NCI-H2196 (cell line): Measurements from ENCODE around the gene UNC13C.
"Not testable (repeated sequence)": the region's sequence is repeated elsewhere in the genome, so short reads cannot be mapped to it uniquely, and the experiment has no call there.

Experiments used
- DNase-seq: peaks from one replicate; lab custom pipeline; 2025; ENCODE audit not compliant: unreplicated experiment; lab: John Stamatoyannopoulos, UW

The UNC13C gene

DNA sequence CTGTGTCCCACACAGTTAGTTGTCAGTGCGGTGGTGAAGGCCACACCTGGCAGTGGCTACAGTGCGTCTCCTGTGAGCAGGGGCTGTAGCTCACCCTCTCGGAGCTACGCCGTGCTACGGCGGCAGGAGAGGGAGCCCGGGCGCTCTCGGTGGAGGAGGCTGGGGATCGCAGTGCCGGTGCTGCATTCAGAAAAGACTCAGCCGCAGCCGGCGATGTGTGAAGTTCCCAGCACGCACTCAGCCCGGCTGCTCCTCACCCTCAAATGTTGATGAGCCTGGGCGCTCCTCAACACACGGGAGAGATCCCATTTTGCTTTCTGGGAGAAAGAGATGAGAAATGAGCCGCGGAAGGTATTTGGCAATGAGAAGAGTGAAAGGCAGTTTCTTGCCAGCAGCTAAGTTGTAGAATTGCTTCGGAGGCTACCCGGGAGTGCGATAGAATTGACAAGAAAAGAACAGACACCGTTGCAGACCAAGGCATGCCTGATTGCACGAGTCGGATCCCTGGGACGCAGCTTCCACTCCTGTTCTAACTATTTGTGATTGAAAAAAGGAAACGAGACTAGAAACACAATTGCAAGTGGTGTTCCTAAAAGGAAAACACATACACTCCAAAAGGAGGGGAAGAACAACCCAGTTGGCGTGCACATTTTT lies at the start of gene UNC13C:
Gene UNC13C, plus strand, starts transcription at position 189 of the 654 bp plus-strand sequence. CDS start 34,463 bp downstream, outside the sequence.
- no peak for DNase-seq

GRCh38 chr15:53936137-53936536 lies 42.1 kb upstream of the UNC13C start:
- no peak for DNase-seq

GRCh38 chr15:53937632-53938031 lies 40.6 kb upstream of the UNC13C start:
- not testable (repeated sequence) for DNase-seq

DNA sequence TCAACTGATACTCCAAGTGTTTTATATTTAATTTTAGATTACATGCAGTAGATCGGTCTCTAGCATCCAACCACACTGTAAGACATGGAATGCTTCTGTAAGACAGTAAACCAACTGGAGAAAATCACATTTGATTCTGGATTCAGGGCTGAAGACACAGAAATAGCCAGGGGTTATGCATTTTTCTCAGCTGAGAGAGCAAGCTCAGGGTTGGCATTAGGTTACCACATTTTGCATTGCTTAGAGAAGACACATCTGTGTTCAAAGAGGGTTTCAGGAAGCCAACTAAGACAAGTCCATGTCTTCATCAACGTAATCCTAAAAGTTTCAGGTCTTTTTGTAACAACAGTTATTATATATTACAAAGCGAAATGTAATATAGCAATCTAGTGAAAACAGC lies 27.7 kb upstream of the UNC13C start:
- no peak for DNase-seq

DNA sequence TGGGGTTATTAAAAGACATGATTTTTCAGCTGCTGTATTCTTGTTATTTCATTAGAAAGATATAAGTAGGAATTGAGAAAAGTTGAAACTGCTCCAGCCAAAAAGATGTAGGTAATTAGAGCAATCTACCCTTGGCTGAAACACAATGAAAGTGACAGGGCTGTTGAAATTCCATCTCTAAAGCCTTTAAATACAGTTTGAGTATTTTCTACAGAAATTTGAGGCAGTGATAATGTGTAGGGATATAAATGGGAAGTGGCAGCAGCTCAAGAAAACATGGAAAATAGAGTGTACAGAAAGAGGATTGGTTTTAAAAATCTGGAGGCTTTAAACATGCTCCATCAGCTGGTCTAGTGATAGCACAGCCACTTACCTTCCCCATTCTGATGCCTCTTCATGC lies 22.8 kb upstream of the UNC13C start:
- DNase-seq, result no peak

- DNase-seq, result no peak
Measured at GRCh38 chr15:53962646-53963561, 15.3 kb upstream of the UNC13C start.

DNA sequence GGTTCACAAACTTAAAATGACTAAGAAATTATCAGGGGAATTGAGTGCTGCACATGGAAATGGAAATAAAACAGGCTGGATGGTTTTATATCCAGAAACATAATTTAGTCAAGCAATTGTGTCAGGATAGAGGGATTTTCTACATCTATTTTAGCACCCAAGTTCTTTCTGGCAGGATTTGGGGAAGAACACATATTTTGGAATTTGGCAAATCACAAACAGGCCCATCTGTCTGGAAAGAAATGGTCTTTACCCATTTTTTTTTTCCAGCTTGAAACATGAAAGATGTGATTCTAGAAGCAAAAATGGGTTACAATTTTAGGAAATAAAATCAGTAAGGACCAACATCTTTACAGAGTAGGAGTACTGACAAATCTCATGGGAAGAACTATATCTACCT lies 14.4 kb upstream of the UNC13C start:
- no peak for DNase-seq

- DNase-seq, result no peak
Measured at GRCh38 chr15:53974121-53974520, 4.1 kb upstream of the UNC13C start.

GRCh38 chr15:53974813-53975212 lies 3.4 kb upstream of the UNC13C start:
- no peak for DNase-seq

- no peak for DNase-seq
Measured at GRCh38 chr15:53976844-53977392, 1.3 kb upstream of the UNC13C start.

- no peak for DNase-seq
Measured at GRCh38 chr15:53979051-53979788, 979 bp downstream of the UNC13C start.

DNA sequence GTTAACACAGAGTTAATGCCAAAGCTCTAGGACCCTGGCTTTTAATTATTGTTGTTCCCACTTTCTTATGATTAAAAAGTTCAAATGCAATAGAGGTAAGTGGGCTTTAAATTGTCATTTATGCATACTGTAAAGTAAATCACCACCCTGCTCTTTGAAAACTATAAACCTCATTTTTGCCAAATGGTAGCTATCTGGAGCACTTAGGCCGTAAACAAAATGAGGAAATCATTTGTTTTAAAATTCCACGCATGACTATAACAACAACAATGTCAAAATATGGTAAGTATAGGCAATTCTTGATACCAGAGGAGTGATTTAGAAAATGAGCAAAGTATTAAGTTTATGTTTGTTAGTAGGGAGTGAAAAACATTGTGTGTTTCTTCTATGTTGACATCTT lies 1.8 kb downstream of the UNC13C start:
- DNase-seq, result no peak

DNA sequence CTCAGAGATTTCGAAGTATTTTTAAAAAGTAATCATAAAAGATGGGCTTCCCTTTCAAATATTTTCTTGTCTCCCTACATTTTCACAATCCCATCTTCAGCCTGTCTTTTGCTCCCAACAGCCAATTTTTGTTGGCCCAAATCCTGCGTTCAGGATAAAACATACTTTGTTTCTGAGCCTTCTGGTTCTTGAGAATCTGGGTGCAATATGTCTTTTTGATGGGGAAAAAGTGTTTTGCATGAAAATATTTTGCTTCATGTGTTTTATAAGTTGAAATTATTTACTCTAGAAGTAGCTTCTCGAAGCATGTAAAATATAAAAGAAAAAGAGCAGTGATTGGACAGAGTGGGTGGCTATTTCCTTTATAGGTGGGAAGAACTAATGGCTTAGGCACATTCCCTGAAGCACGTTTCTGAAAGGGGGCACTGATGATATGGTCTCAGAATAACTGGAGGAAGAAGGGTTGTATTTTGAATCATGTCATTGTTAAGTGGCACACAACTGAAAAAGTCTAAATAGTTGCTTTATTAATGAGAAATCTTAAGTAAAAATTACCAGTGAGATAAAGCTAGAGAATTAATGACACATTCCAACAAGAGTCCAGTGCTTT lies 3.9 kb downstream of the UNC13C start:
- no peak for DNase-seq

DNA sequence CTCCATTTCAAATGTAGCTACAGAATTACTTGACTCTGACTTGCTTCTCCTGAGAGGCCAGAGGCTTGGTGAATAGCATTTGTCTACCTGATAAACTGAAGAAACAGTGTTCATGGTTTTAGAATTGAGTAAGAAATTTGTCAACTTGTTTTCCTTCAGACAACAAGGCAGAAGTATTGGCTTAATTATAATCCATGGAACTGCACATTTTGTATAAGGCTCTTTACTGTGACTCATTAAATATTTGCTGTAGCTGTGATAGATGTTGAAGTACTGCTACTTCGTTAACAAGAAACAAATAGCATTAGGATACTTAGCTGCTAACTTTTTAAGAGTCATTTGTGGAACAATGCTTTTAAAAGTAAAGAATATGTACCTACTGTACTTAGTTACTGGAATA lies 4.6 kb downstream of the UNC13C start:
- no peak for DNase-seq

DNA sequence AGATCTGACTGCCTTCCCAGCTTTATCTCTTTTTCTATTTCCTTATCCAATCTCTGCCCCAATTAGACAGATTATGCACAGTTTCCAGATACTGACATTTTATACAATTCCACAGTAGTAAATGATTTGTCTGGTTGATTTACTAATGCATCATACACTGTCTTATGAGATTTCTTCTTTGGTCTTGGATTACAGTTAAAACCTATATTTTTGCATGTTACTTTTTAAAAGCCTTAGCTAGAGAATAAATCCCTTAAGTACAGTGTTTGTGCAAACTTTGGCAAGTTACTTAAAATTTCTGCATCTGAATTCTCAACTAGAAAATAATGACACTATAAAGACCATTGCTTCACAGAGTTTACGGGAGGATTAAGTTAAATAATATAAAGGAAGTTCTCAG lies 6.0 kb downstream of the UNC13C start:
- DNase-seq, result no peak

- DNase-seq, result no peak
Measured at GRCh38 chr15:53985562-53985961, 7.3 kb downstream of the UNC13C start.

GRCh38 chr15:53987480-53987879 lies 9.2 kb downstream of the UNC13C start:
- no peak for DNase-seq

DNA sequence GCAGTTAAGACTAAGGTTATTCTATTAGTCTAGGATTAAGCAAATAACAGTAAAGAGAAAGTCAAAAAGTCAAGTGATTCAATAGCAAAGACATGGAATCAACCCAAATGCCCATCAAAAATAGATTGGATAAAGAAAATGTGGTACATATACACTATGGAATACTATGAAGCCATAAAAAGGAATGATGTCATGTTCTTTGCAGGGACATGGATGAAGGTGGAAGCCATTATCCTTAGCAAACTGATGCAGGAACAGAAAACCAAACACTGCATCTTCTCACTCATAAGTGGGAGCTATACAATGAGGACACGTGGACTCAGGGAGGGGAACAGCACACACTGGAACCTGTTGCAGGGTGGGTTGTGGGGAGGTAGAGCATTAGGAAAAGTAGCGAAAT lies 29.0 kb downstream of the UNC13C start:
- DNase-seq, result no peak

GRCh38 chr15:54011656-54012055 lies 33.4 kb downstream of the UNC13C start:
- DNase-seq, result no peak

DNA sequence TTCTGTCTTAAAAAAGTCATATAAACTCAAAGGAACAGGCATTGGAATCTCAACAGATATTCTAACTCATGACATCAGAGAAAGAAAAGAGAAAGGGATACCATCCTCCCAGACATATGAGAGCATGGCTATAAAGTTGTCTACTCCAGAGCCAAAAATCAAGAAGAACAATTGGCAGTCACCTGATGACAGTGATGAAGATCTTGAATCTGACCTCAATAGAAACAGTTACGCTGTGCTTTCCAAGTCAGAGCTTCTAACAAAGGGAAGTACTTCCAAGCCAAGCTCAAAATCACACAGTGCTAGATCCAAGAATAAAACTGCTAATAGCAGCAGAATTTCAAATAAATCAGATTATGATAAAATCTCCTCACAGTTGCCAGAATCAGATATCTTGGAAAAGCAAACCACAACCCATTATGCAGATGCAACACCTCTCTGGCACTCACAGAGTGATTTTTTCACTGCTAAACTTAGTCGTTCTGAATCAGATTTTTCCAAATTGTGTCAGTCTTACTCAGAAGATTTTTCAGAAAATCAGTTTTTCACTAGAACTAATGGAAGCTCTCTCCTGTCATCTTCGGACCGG lies 35.9 kb downstream of the UNC13C start:
- DNase-seq, result no peak

- DNase-seq, result no peak
Measured at GRCh38 chr15:54017251-54017650, 39.0 kb downstream of the UNC13C start.
